Neural cell (in vitro differentiated cells): ENCODE results near the gene PPP1R14B. TPM values are rescaled to one million over a fixed set of nuclear protein-coding genes. Genes with fewer than 3 reads are reported as not detected.

Experiments
- H2AFZ ChIP-seq: fragments of 200-600, 300-800 bp; sonication (generic), shearing (Covaris generic); 2 replicates; pipeline ENCODE4 v1.6.0; 2014; ENCODE audit warnings: low read depth, mild to moderate bottlenecking, antibody characterized with exemption, low read length, moderate library complexity
- H3F3A ChIP-seq: fragments of 200-600 bp; shearing (Covaris generic); 2 replicates; pipeline ENCODE4 v1.6.1; 2016; ENCODE audit warnings: mild to moderate bottlenecking, moderate library complexity, mixed read lengths, antibody characterized with exemption, low read length; ENCODE audit not compliant: insufficient read depth, poor library complexity, severe bottlenecking
- H3K27ac ChIP-seq: fragments of 200-600, 300-800 bp; sonication (generic), shearing (Covaris generic); 2 replicates; pipeline ENCODE4 v1.5.1; 2014; ENCODE audit warnings: mild to moderate bottlenecking, low read length, moderate library complexity
- H3K27me3 ChIP-seq: fragments of 300-800, 200-600 bp; sonication (generic), shearing (Covaris generic); 2 replicates; pipeline ENCODE4 v1.6.0; 2014; ENCODE audit warnings: mild to moderate bottlenecking, low read depth, low read length, moderate library complexity; ENCODE audit not compliant: insufficient read depth
- H3K36me3 ChIP-seq: fragments of 300-800, 200-600 bp; sonication (generic), shearing (Covaris generic); 2 replicates; pipeline ENCODE4 v1.5.1; 2014; ENCODE audit warnings: mild to moderate bottlenecking, antibody characterized with exemption, low read length, moderate library complexity; ENCODE audit not compliant: insufficient read depth
- H3K4me2 ChIP-seq: fragments of 300-800, 200-600 bp; sonication (generic), shearing (Covaris generic); 2 replicates; pipeline ENCODE4 v1.6.0; 2014; ENCODE audit warnings: mild to moderate bottlenecking, low read length
- H3K4me3 ChIP-seq: fragments of 300-800, 200-600 bp; sonication (generic), shearing (Covaris generic); 2 replicates; pipeline ENCODE4 v1.5.1; 2014; ENCODE audit warnings: mild to moderate bottlenecking, low read length, moderate library complexity
- H3K79me2 ChIP-seq: fragments of 200-600 bp; shearing (Covaris generic); replicated peaks from 2 replicates; pipeline ENCODE4 v1.6.0; 2014; ENCODE audit warnings: mild to moderate bottlenecking, low read length, moderate library complexity; ENCODE audit not compliant: insufficient read depth
- H3K9ac ChIP-seq: fragments of 300-800, 200-600 bp; sonication (generic), shearing (Covaris generic); 2 replicates; pipeline ENCODE4 v1.6.1; 2016; ENCODE audit warnings: mild to moderate bottlenecking, low read length, mixed read lengths
- H3K9me2 ChIP-seq: fragments of 200-600 bp; shearing (Covaris generic); 2 replicates; pipeline ENCODE4 v1.6.1; 2016; ENCODE audit warnings: mild to moderate bottlenecking, low read length, mixed read lengths; ENCODE audit not compliant: insufficient read depth
- H3K9me3 ChIP-seq: fragments of 200-600, 300-800 bp; sonication (generic), shearing (Covaris generic); 2 replicates; pipeline ENCODE4 v1.6.1; 2016; ENCODE audit warnings: mild to moderate bottlenecking, mixed run types, low read length, moderate library complexity, mixed read lengths
- H4K20me1 ChIP-seq: fragments of 200-600 bp; shearing (Covaris generic); 2 replicates; pipeline ENCODE4 v1.6.1; 2016; ENCODE audit warnings: mild to moderate bottlenecking, mixed run types; ENCODE audit not compliant: insufficient read depth
- CTCF ChIP-seq: fragments of 450-650 bp; IDR thresholded peaks from 2 replicates; pipeline ENCODE4 v1.5.1; 2014; ENCODE audit warnings: antibody characterized with exemption, mild to moderate bottlenecking, moderate library complexity; ENCODE audit not compliant: poor library complexity, severe bottlenecking
- EP300 ChIP-seq: fragments of 450-650 bp; conservative IDR thresholded peaks from 2 replicates; pipeline ENCODE4 v1.6.1; 2014; ENCODE audit warnings: antibody characterized with exemption, mild to moderate bottlenecking, moderate library complexity; ENCODE audit not compliant: poor library complexity, severe bottlenecking
- EZH2 ChIP-seq: fragments of 200-600, 300-800 bp; shearing (Covaris generic), sonication (generic); IDR thresholded peaks from 2 replicates; pipeline ENCODE4 v1.6.1; 2014; ENCODE audit warnings: antibody characterized with exemption, low read length, borderline replicate concordance, mild to moderate bottlenecking; ENCODE audit not compliant: insufficient read depth, poor library complexity, severe bottlenecking
- MXI1 ChIP-seq: fragments of 450-650 bp; conservative IDR thresholded peaks from 2 replicates; pipeline ENCODE4 v1.6.1; 2014; ENCODE audit warnings: antibody characterized with exemption, mild to moderate bottlenecking; ENCODE audit not compliant: poor library complexity, severe bottlenecking
- POLR2AphosphoS5 ChIP-seq: IDR thresholded peaks from 2 replicates; pipeline ENCODE4 v1.6.1; 2012
- RAD21 ChIP-seq: fragments of 450-650 bp; conservative IDR thresholded peaks from 2 replicates; pipeline ENCODE4 v1.6.1; 2014; ENCODE audit warnings: antibody characterized with exemption, mild to moderate bottlenecking, moderate library complexity
- SMC3 ChIP-seq: fragments of 450-650 bp; conservative IDR thresholded peaks from 2 replicates; pipeline ENCODE4 v1.6.1; 2014; ENCODE audit warnings: antibody characterized with exemption, mild to moderate bottlenecking, moderate library complexity; ENCODE audit not compliant: poor library complexity
- TAF1 ChIP-seq: IDR thresholded peaks from 2 replicates; pipeline ENCODE4 v1.6.1; 2012; ENCODE audit warnings: low read depth
- polyA plus RNA-seq: library from polyadenylated mRNA; depleted of rRNA; stranded (reverse); fragments of >200 nt; gene quantifications from 2 replicates; pipeline ENCODE4 v1.2.3, GENCODE V29; 2014
- TF ChIP-seq, protein P1 (sequence below): IDR thresholded peaks from 2 replicates; pipeline ENCODE4 v1.6.1; 2012; ENCODE audit warnings: borderline replicate concordance

PPP1R14B gene
- polyA plus RNA-seq, 1 donor from 2014 or later = 400 TPM

GRCh38 chr11:64258946-64259532, 12.3 kb upstream of the PPP1R14B start:
- Histone ChIP-seq H2AFZ (no peak overlapping the region), H3F3A (no peaks in the 10 kb centered on the region), H3K36me3 (no peaks in the 10 kb centered on the region), H3K4me3 (no peak overlapping the region), H3K4me2 (no peak overlapping the region), H3K27me3 (no peaks in the 10 kb centered on the region), H4K20me1 (no peaks in the 10 kb centered on the region), H3K79me2 (no peaks in the 10 kb centered on the region), H3K27ac (no peak overlapping the region), H3K9me2 (no peaks in the 10 kb centered on the region), H3K9ac (no peak overlapping the region), H3K9me3 (no peaks in the 10 kb centered on the region)
- TF ChIP-seq EZH2 = no peak
- TF ChIP-seq RAD21 = no peak
- TF ChIP-seq MXI1 = no peak
- no peak for TF ChIP-seq POLR2AphosphoS5
- no peak for TF ChIP-seq TAF1
- TF ChIP-seq SMC3 = no peak
- no peak for TF ChIP-seq CTCF
- TF ChIP-seq EP300 = no peak
- TF ChIP-seq, protein P1, sequence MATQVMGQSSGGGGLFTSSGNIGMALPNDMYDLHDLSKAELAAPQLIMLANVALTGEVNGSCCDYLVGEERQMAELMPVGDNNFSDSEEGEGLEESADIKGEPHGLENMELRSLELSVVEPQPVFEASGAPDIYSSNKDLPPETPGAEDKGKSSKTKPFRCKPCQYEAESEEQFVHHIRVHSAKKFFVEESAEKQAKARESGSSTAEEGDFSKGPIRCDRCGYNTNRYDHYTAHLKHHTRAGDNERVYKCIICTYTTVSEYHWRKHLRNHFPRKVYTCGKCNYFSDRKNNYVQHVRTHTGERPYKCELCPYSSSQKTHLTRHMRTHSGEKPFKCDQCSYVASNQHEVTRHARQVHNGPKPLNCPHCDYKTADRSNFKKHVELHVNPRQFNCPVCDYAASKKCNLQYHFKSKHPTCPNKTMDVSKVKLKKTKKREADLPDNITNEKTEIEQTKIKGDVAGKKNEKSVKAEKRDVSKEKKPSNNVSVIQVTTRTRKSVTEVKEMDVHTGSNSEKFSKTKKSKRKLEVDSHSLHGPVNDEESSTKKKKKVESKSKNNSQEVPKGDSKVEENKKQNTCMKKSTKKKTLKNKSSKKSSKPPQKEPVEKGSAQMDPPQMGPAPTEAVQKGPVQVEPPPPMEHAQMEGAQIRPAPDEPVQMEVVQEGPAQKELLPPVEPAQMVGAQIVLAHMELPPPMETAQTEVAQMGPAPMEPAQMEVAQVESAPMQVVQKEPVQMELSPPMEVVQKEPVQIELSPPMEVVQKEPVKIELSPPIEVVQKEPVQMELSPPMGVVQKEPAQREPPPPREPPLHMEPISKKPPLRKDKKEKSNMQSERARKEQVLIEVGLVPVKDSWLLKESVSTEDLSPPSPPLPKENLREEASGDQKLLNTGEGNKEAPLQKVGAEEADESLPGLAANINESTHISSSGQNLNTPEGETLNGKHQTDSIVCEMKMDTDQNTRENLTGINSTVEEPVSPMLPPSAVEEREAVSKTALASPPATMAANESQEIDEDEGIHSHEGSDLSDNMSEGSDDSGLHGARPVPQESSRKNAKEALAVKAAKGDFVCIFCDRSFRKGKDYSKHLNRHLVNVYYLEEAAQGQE = no peak

- no peak for TF ChIP-seq TAF1
- no peak for TF ChIP-seq EP300
- no peak for TF ChIP-seq EZH2
- TF ChIP-seq MXI1 = no peak
- TF ChIP-seq CTCF = no peak
- TF ChIP-seq SMC3 = no peak
- no peak for TF ChIP-seq RAD21
- TF ChIP-seq, protein P1 = no peak
- no peak for TF ChIP-seq POLR2AphosphoS5
- Histone ChIP-seq H4K20me1 (no peaks in the 10 kb centered on the region), H3K4me2 (no peak overlapping the region), H3K9ac (no peak overlapping the region), H3K79me2 (no peaks in the 10 kb centered on the region), H3K36me3 (no peaks in the 10 kb centered on the region), H3K9me2 (no peaks in the 10 kb centered on the region), H3K27ac (no peak overlapping the region), H3F3A (no peaks in the 10 kb centered on the region), H3K4me3 (no peak overlapping the region), H3K27me3 (no peaks in the 10 kb centered on the region), H3K9me3 (no peaks in the 10 kb centered on the region), H2AFZ (no peak overlapping the region)
Measured at GRCh38 chr11:64258356-64258755, 11.6 kb upstream of the PPP1R14B start.
